Left forelimb (tissue), 1 donor: ENCODE results near the gene GRXCR2.
"Not testable (repeated sequence)": the region's sequence is repeated elsewhere in the genome, so short reads cannot be mapped to it uniquely, and the experiment has no call there.

Source experiments
- DNase-seq: peaks from one replicate; pipeline ENCODE4 v3.0.0-alpha.2; 2018; ENCODE audit warnings: low spot score

Gene GRXCR2

GRCh38 chr5:145872914-145873313 is at the start of gene GRXCR2:
Gene GRXCR2, minus strand, starts transcription at chr5:145873014. Its CDS starts 46 bp downstream, at chr5:145872968.
- no peak for DNase-seq

GRCh38 chr5:145922059-145922458 is 49.2 kb upstream of the GRXCR2 start:
- no peak for DNase-seq

GRCh38 chr5:145921211-145921610 is 48.4 kb upstream of the GRXCR2 start:
- DNase-seq: no peak

GRCh38 chr5:145920542-145921210 is 47.9 kb upstream of the GRXCR2 start:
- DNase-seq: no peak

GRCh38 chr5:145919413-145919812 is 46.6 kb upstream of the GRXCR2 start:
- no peak for DNase-seq

- no peak for DNase-seq
Measured at GRCh38 chr5:145918397-145918796, 45.6 kb upstream of the GRXCR2 start.

- no peak for DNase-seq
Measured at GRCh38 chr5:145917288-145917687, 44.5 kb upstream of the GRXCR2 start.

- no peak for DNase-seq
Measured at GRCh38 chr5:145915970-145916638, 43.3 kb upstream of the GRXCR2 start.

GRCh38 chr5:145913701-145914100 is 40.9 kb upstream of the GRXCR2 start:
- no peak for DNase-seq

GRCh38 chr5:145912594-145912993 is 39.8 kb upstream of the GRXCR2 start:
- DNase-seq: no peak

- DNase-seq: no peak
Measured at GRCh38 chr5:145912019-145912418, 39.2 kb upstream of the GRXCR2 start.

- no peak for DNase-seq
Measured at GRCh38 chr5:145911164-145911563, 38.4 kb upstream of the GRXCR2 start.

GRCh38 chr5:145908206-145908960 is 35.6 kb upstream of the GRXCR2 start:
- DNase-seq: no peak

GRCh38 chr5:145906401-145906800 is 33.6 kb upstream of the GRXCR2 start:
- DNase-seq: no peak

GRCh38 chr5:145904743-145905142 is 31.9 kb upstream of the GRXCR2 start:
- DNase-seq: no peak

- DNase-seq: no peak
Measured at GRCh38 chr5:145903867-145904266, 31.1 kb upstream of the GRXCR2 start.

GRCh38 chr5:145903113-145903512 is 30.3 kb upstream of the GRXCR2 start:
- no peak for DNase-seq

- DNase-seq: no peak
Measured at GRCh38 chr5:145902421-145902820, 29.6 kb upstream of the GRXCR2 start.

- DNase-seq: no peak
Measured at GRCh38 chr5:145898171-145898570, 25.4 kb upstream of the GRXCR2 start.

GRCh38 chr5:145891378-145891777 is 18.6 kb upstream of the GRXCR2 start:
- DNase-seq: not testable (repeated sequence)

- DNase-seq: no peak
Measured at GRCh38 chr5:145889611-145890010, 16.8 kb upstream of the GRXCR2 start.

- DNase-seq: no peak
Measured at GRCh38 chr5:145887976-145888574, 15.3 kb upstream of the GRXCR2 start.

GRCh38 chr5:145887217-145887616 is 14.4 kb upstream of the GRXCR2 start:
- DNase-seq: no peak
